HFFc6 (cell line): ENCODE results near the gene TMEM205. TPM values are rescaled to one million over a fixed set of nuclear protein-coding genes. Genes with fewer than 3 reads are reported as not detected.

ENCODE experiments used
- DNase-seq: peaks from one replicate; pipeline ENCODE4 v3.0.0-alpha.2; 2018
- H3K27ac Mint-ChIP-seq: 2 replicates; pipeline ENCODE4 v1.8.0; 2020; ENCODE audit warnings: mild to moderate bottlenecking, mixed read lengths
- H3K27me3 Mint-ChIP-seq: 2 replicates; pipeline ENCODE4 v1.8.0; 2021; ENCODE audit warnings: mild to moderate bottlenecking, moderate library complexity, mixed read lengths; ENCODE audit not compliant: insufficient read depth
- H3K36me3 Mint-ChIP-seq: 2 replicates; pipeline ENCODE4 v1.8.0; 2021; ENCODE audit warnings: low read depth, mixed read lengths
- H3K4me1 Mint-ChIP-seq: 2 replicates; pipeline ENCODE4 v1.8.0; 2020; ENCODE audit warnings: low read depth, mixed read lengths
- H3K4me3 Mint-ChIP-seq: 2 replicates; pipeline ENCODE4 v1.8.0; 2020; ENCODE audit warnings: mild to moderate bottlenecking, moderate library complexity, mixed read lengths
- H3K9me3 Mint-ChIP-seq: 2 replicates; pipeline ENCODE4 v1.8.0; 2020; ENCODE audit warnings: mild to moderate bottlenecking, mixed read lengths
- total RNA-seq, 6 experiments: library from RNA; stranded (reverse); fragmentation: NEBNext Ultra II Directional; extraction: Animal tissue kit (Norgen Biotek cat#: 25700); gene quantifications; 2 replicates in 1 of 6; 3 replicates in 5 of 6; pipeline ENCODE4 v1.2.3, GENCODE V29; 2021
- TF ChIP-seq, protein P1 (sequence below): fragments of 200-600 bp; sonication (generic); IDR thresholded peaks from 2 replicates; pipeline ENCODE4 v1.5.0; 2021; ENCODE audit warnings: antibody characterized with exemption, mild to moderate bottlenecking

The TMEM205 gene
- total RNA-seq, 6 experiments from 2014 or later: 36.9 to 51.8 (median 46.5) TPM

- Mint-ChIP-seq H3K4me3 (no peak overlapping the region), H3K9me3 (no peaks in the 10 kb centered on the region), H3K27me3 (peaks cover 15% of the 10 kb centered on the region), H3K4me1 (no peaks in the 10 kb centered on the region), H3K27ac (no peak overlapping the region), H3K36me3 (no peaks in the 10 kb centered on the region)
- TF ChIP-seq, protein P1, sequence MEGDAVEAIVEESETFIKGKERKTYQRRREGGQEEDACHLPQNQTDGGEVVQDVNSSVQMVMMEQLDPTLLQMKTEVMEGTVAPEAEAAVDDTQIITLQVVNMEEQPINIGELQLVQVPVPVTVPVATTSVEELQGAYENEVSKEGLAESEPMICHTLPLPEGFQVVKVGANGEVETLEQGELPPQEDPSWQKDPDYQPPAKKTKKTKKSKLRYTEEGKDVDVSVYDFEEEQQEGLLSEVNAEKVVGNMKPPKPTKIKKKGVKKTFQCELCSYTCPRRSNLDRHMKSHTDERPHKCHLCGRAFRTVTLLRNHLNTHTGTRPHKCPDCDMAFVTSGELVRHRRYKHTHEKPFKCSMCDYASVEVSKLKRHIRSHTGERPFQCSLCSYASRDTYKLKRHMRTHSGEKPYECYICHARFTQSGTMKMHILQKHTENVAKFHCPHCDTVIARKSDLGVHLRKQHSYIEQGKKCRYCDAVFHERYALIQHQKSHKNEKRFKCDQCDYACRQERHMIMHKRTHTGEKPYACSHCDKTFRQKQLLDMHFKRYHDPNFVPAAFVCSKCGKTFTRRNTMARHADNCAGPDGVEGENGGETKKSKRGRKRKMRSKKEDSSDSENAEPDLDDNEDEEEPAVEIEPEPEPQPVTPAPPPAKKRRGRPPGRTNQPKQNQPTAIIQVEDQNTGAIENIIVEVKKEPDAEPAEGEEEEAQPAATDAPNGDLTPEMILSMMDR: no peak
- no peak for DNase-seq
Measured at GRCh38 chr19:11304936-11305335, 41.1 kb downstream of the TMEM205 start.

DNA sequence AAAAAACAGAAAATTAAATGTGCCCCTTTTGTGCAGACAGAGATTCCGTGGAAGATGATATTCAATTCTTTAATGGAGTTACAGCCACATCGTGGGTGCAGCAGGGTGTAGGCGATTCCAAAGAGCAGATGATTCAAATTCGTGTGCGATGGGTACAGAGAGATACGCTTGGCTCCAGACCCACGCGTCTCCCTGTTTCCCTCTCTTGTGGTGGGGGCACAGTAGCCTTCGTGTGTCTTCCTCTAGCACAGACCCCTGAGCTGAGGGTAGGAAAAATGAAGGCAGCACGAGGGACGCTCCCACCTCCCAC is 45.3 kb downstream of the TMEM205 start:
- Mint-ChIP-seq H3K4me1 (peaks cover 6% of the 10 kb centered on the region; the same call in 1 of the 2 replicates), H3K36me3 (no peaks in the 10 kb centered on the region), H3K27ac (no peak overlapping the region), H3K27me3 (peaks cover 24% of the 10 kb centered on the region), H3K9me3 (no peaks in the 10 kb centered on the region), H3K4me3 (no peak overlapping the region)
- TF ChIP-seq, protein P1: no peak
- DNase-seq: no peak

GRCh38 chr19:11299946-11300810 is 45.9 kb downstream of the TMEM205 start:
- peaks cover 6% of the 10 kb centered on the region; the same call in 1 of the 2 replicates for H3K4me1 Mint-ChIP-seq
- no peak overlapping the region for H3K27ac Mint-ChIP-seq
- TF ChIP-seq, protein P1: no peak
- no peak overlapping the region for H3K4me3 Mint-ChIP-seq
- H3K9me3 Mint-ChIP-seq: no peaks in the 10 kb centered on the region
- H3K27me3 Mint-ChIP-seq: peaks cover 24% of the 10 kb centered on the region
- no peaks in the 10 kb centered on the region for H3K36me3 Mint-ChIP-seq
- no peak for DNase-seq

DNA sequence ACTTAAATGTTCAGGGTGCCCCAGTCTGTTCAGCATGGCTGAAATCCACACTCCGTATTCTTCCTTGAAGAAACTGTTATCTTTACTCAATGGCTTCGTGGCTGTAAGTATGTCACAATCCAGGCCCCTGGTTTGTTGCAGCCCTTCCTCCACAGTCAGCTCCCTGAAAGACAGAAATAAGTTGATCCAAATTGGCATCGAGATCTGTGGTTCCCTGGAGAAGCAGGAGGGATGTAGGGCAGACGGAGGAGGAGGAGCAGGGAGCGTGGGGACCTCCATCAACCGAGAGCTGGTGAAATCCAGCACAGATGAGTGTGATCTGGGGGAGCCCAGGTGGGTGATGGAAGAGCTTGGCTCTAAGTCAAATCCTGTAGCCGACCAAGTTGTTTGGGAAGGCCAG is 49.8 kb downstream of the TMEM205 start:
- DNase-seq: no peak
- H3K4me3 Mint-ChIP-seq: no peak overlapping the region
- no peak overlapping the region for H3K27ac Mint-ChIP-seq
- peaks cover 14% of the 10 kb centered on the region for H3K27me3 Mint-ChIP-seq
- TF ChIP-seq, protein P1: no peak
- no peaks in the 10 kb centered on the region for H3K36me3 Mint-ChIP-seq
- peaks cover 18% of the 10 kb centered on the region for H3K4me1 Mint-ChIP-seq
- no peaks in the 10 kb centered on the region for H3K9me3 Mint-ChIP-seq

- TF ChIP-seq, protein P1: peak; percentile 18; the same call in 1 of the 2 replicates
- Mint-ChIP-seq H3K27ac (no peak within 1 kb of the TSS), H3K36me3 (no peaks in the 10 kb centered on the region), H3K4me3 (no peak within 1 kb of the TSS; the same call in 1 of the 2 replicates), H3K27me3 (peaks cover 11% of the 10 kb centered on the region), H3K9me3 (no peaks in the 10 kb centered on the region), H3K4me1 (peaks cover 18% of the 10 kb centered on the region)
- DNase-seq: no peak
Measured at GRCh38 chr19:11295665-11296245, 50.3 kb downstream of the TMEM205 start, which contains the start of gene TSPAN16. TSPAN16 (plus strand) TSS chr19:11296160; CDS start chr19:11296298, 138 bp downstream.
